ENCODE measurements around the gene KIF5B. TPM values are rescaled to one million over a fixed set of nuclear protein-coding genes. Genes with fewer than 3 reads are reported as not detected.

Gene KIF5B
- total RNA-seq, 1 donor from 2014 or later = 92.9 TPM

GRCh38 chr10:32028710-32029109, 27.5 kb downstream of the KIF5B start:
- intact Hi-C loops (cut with DNase I) = no loop called here
- DNase-seq = no peak
- no peak overlapping the region for H3K4me3 ChIP-seq
- peaks cover 93% of the 10 kb centered on the region for H3K36me3 ChIP-seq
- H3K27me3 ChIP-seq (ENCODE audit: low read depth) = no peaks in the 10 kb centered on the region
- no peaks in the 10 kb centered on the region for H3K9me3 ChIP-seq
- no peak overlapping the region for H3K27ac ChIP-seq
- no peak for TF ChIP-seq CTCF (IDR thresholded peaks at IDR 0.05)
- H3K4me1 ChIP-seq = no peaks in the 10 kb centered on the region
- no peak for ATAC-seq

DNA sequence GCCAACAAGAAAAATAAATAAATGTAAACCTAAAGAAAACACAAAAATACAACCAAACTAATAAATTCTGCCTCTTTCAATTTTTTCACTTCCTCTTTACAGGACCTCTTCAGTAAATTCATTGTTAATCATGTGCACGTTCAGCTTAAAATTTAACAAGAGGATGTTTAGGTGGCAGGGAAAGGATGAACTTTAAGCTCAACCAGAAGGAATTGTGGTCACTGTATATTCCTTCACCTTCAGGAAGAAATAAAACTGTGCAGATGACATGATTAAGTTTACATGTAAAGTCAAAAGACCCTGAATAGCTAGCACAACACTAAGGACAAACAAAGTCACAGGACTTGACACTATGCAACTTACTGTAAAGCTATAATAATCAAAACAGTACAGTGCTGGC, 33.0 kb downstream of the KIF5B start:
- peaks cover 93% of the 10 kb centered on the region for H3K36me3 ChIP-seq
- no peak for ATAC-seq

DNA sequence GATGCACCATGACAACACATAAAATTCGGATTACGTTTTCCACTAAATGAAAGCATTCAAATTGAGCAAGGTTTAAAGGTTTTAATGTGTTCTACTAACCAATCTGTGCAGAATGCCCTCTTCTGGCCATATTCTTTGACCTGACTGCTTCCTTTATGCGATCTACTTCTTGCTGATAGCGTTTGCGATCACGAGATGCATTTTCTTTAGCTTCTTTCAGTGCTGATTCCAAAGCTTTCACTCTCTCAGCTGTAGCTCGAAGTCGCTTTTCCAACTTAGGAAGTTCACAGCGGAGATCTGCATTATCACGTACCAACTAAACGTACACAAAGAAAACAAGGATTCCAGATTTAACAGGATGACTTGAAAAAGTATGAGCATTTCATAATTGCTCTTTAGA, 39.2 kb downstream of the KIF5B start:
- intact Hi-C loops (cut with DNase I) = no loop called here
- no peak for TF ChIP-seq CTCF (IDR thresholded peaks at IDR 0.05)
- Histone ChIP-seq H3K4me3 (no peak overlapping the region), H3K4me1 (no peaks in the 10 kb centered on the region), H3K27ac (no peak overlapping the region), H3K9me3 (no peaks in the 10 kb centered on the region), H3K27me3 (ENCODE audit: low read depth) (no peaks in the 10 kb centered on the region), H3K36me3 (peaks cover 99% of the 10 kb centered on the region)
- no peak for ATAC-seq
- DNase-seq = no peak

More for the DNA sequence above, 33.0 kb downstream of the KIF5B start:
- H3K27me3 ChIP-seq (ENCODE audit: low read depth) = no peaks in the 10 kb centered on the region
- H3K4me3 ChIP-seq = no peak overlapping the region
- intact Hi-C loops (cut with DNase I) = no loop called here
- no peak overlapping the region for H3K27ac ChIP-seq
- no peaks in the 10 kb centered on the region for H3K4me1 ChIP-seq
- no peaks in the 10 kb centered on the region for H3K9me3 ChIP-seq
- TF ChIP-seq CTCF (IDR thresholded peaks at IDR 0.05) = no peak
- no peak for DNase-seq

GRCh38 chr10:32015386-32015785, 40.8 kb downstream of the KIF5B start:
- intact Hi-C loops (cut with DNase I) = no loop called here
- no peaks in the 10 kb centered on the region for H3K27me3 ChIP-seq (ENCODE audit: low read depth)
- H3K9me3 ChIP-seq = no peaks in the 10 kb centered on the region
- DNase-seq (no peak), ATAC-seq (no peak)
- no peak overlapping the region for H3K27ac ChIP-seq
- no peaks in the 10 kb centered on the region for H3K4me1 ChIP-seq
- no peak for TF ChIP-seq CTCF (IDR thresholded peaks at IDR 0.05)
- H3K36me3 ChIP-seq = peaks cover 99% of the 10 kb centered on the region
- H3K4me3 ChIP-seq = no peak overlapping the region

- ATAC-seq (no peak), DNase-seq (no peak)
- Histone ChIP-seq H3K4me1 (no peaks in the 10 kb centered on the region), H3K27me3 (ENCODE audit: low read depth) (no peaks in the 10 kb centered on the region), H3K4me3 (no peak overlapping the region), H3K36me3 (peaks cover 38% of the 10 kb centered on the region), H3K27ac (no peak overlapping the region), H3K9me3 (no peaks in the 10 kb centered on the region)
- no peak for TF ChIP-seq CTCF (IDR thresholded peaks at IDR 0.05)
- intact Hi-C loops (cut with DNase I) = no loop called here
Measured at GRCh38 chr10:32007026-32007425, 49.2 kb downstream of the KIF5B start.

- no peak overlapping the region for H3K4me3 ChIP-seq
- peaks cover 7% of the 10 kb centered on the region for H3K4me1 ChIP-seq
- no peaks in the 10 kb centered on the region for H3K9me3 ChIP-seq
- ATAC-seq = peak; percentile 55 to 67
- peaks cover 19% of the 10 kb centered on the region for H3K36me3 ChIP-seq
- H3K27ac ChIP-seq = no peak overlapping the region
- intact Hi-C loops (cut with DNase I) = no loop called here
- H3K27me3 ChIP-seq (ENCODE audit: low read depth) = no peaks in the 10 kb centered on the region
- peak; percentile 44 for TF ChIP-seq CTCF (IDR thresholded peaks at IDR 0.05)
- no peak for DNase-seq
Measured at GRCh38 chr10:32005050-32005449, 51.2 kb downstream of the KIF5B start.

All from lower lobe of right lung (tissue), 2 donors.